Measurements from ENCODE around the gene NAA40.

NAA40 gene

GRCh38 chr11:63920939-63921417, 17.8 kb upstream of the NAA40 start:
- Histone ChIP-seq H3K9me3 (ENCODE audit: low read depth, low read length) (no peaks in the 10 kb centered on the region), H3K4me3 (no peak overlapping the region), H3K36me3 (ENCODE audit: insufficient read depth, low read length) (no peaks in the 10 kb centered on the region), H3K27ac (no peak overlapping the region), H3K9ac (ENCODE audit: insufficient read length) (no peak overlapping the region)
- no peak for TF ChIP-seq EZH2 (IDR thresholded peaks at IDR 0.05)
- no peak for TF ChIP-seq FOXP2 (optimal IDR thresholded peaks at IDR 0.05; ENCODE audit: control extremely low read depth, extremely low read length, insufficient read depth)
- TF ChIP-seq POLR2AphosphoS5 (IDR thresholded peaks at IDR 0.05; ENCODE audit: borderline replicate concordance, low read depth, low read length), result no peak
- no peak for DNase-seq (ENCODE audit: low read depth, low spot score)

- no peak for DNase-seq (ENCODE audit: low read depth, low spot score)
- H3K4me3 ChIP-seq, result no peak overlapping the region
- H3K36me3 ChIP-seq (ENCODE audit: insufficient read depth, low read length), result no peaks in the 10 kb centered on the region
- TF ChIP-seq POLR2AphosphoS5 (IDR thresholded peaks at IDR 0.05; ENCODE audit: borderline replicate concordance, low read depth, low read length) (no peak), EZH2 (IDR thresholded peaks at IDR 0.05) (no peak), FOXP2 (optimal IDR thresholded peaks at IDR 0.05; ENCODE audit: control extremely low read depth, extremely low read length, insufficient read depth) (no peak)
- no peak overlapping the region for H3K27ac ChIP-seq
- H3K9ac ChIP-seq (ENCODE audit: insufficient read length), result no peak overlapping the region
- H3K9me3 ChIP-seq (ENCODE audit: low read depth, low read length), result no peaks in the 10 kb centered on the region
These were observed 16.1 kb upstream of the NAA40 start for GRCh38 chr11:63922673-63923192.

GRCh38 chr11:63923319-63923718, 15.5 kb upstream of the NAA40 start:
- no peak overlapping the region for H3K4me3 ChIP-seq
- no peak overlapping the region for H3K9ac ChIP-seq (ENCODE audit: insufficient read length)
- H3K36me3 ChIP-seq (ENCODE audit: insufficient read depth, low read length), result no peaks in the 10 kb centered on the region
- no peak for DNase-seq (ENCODE audit: low read depth, low spot score)
- TF ChIP-seq POLR2AphosphoS5 (IDR thresholded peaks at IDR 0.05; ENCODE audit: borderline replicate concordance, low read depth, low read length) (no peak), FOXP2 (optimal IDR thresholded peaks at IDR 0.05; ENCODE audit: control extremely low read depth, extremely low read length, insufficient read depth) (no peak), EZH2 (IDR thresholded peaks at IDR 0.05) (no peak)
- H3K27ac ChIP-seq, result no peak overlapping the region
- H3K9me3 ChIP-seq (ENCODE audit: low read depth, low read length), result no peaks in the 10 kb centered on the region

GRCh38 chr11:63929616-63930015, 9.2 kb upstream of the NAA40 start:
- Histone ChIP-seq H3K27ac (no peak overlapping the region), H3K9ac (ENCODE audit: insufficient read length) (no peak overlapping the region), H3K4me3 (no peak overlapping the region), H3K36me3 (ENCODE audit: insufficient read depth, low read length) (no peaks in the 10 kb centered on the region), H3K9me3 (ENCODE audit: low read depth, low read length) (no peaks in the 10 kb centered on the region)
- DNase-seq (ENCODE audit: low read depth, low spot score), result no peak
- TF ChIP-seq FOXP2 (optimal IDR thresholded peaks at IDR 0.05; ENCODE audit: control extremely low read depth, extremely low read length, insufficient read depth), result no peak

- Histone ChIP-seq H3K27ac (no peak overlapping the region), H3K9ac (ENCODE audit: insufficient read length) (no peak overlapping the region), H3K4me3 (no peak overlapping the region), H3K36me3 (ENCODE audit: insufficient read depth, low read length) (no peaks in the 10 kb centered on the region), H3K9me3 (ENCODE audit: low read depth, low read length) (no peaks in the 10 kb centered on the region)
- TF ChIP-seq POLR2AphosphoS5 (IDR thresholded peaks at IDR 0.05; ENCODE audit: borderline replicate concordance, low read depth, low read length) (no peak), EZH2 (IDR thresholded peaks at IDR 0.05) (no peak), FOXP2 (optimal IDR thresholded peaks at IDR 0.05; ENCODE audit: control extremely low read depth, extremely low read length, insufficient read depth) (no peak)
- DNase-seq (ENCODE audit: low read depth, low spot score), result no peak
These were observed 7.8 kb upstream of the NAA40 start for GRCh38 chr11:63931045-63931444.

GRCh38 chr11:63931876-63932275, 6.9 kb upstream of the NAA40 start:
- Histone ChIP-seq H3K27ac (no peak overlapping the region), H3K9me3 (ENCODE audit: low read depth, low read length) (no peaks in the 10 kb centered on the region), H3K4me3 (no peak overlapping the region), H3K9ac (ENCODE audit: insufficient read length) (no peak overlapping the region), H3K36me3 (ENCODE audit: insufficient read depth, low read length) (no peaks in the 10 kb centered on the region)
- DNase-seq (ENCODE audit: low read depth, low spot score), result no peak
- no peak for TF ChIP-seq EZH2 (IDR thresholded peaks at IDR 0.05)
- TF ChIP-seq FOXP2 (optimal IDR thresholded peaks at IDR 0.05; ENCODE audit: control extremely low read depth, extremely low read length, insufficient read depth), result no peak
- TF ChIP-seq POLR2AphosphoS5 (IDR thresholded peaks at IDR 0.05; ENCODE audit: borderline replicate concordance, low read depth, low read length), result no peak

- Histone ChIP-seq H3K36me3 (ENCODE audit: insufficient read depth, low read length) (no peaks in the 10 kb centered on the region), H3K9ac (ENCODE audit: insufficient read length) (no peak overlapping the region), H3K9me3 (ENCODE audit: low read depth, low read length) (no peaks in the 10 kb centered on the region), H3K4me3 (no peak overlapping the region), H3K27ac (no peak overlapping the region)
- no peak for TF ChIP-seq FOXP2 (optimal IDR thresholded peaks at IDR 0.05; ENCODE audit: control extremely low read depth, extremely low read length, insufficient read depth)
- no peak for TF ChIP-seq EZH2 (IDR thresholded peaks at IDR 0.05)
- TF ChIP-seq POLR2AphosphoS5 (IDR thresholded peaks at IDR 0.05; ENCODE audit: borderline replicate concordance, low read depth, low read length), result no peak
- DNase-seq (ENCODE audit: low read depth, low spot score), result no peak
These were observed 5.3 kb upstream of the NAA40 start for GRCh38 chr11:63933459-63933858.

- no peak for TF ChIP-seq EZH2 (IDR thresholded peaks at IDR 0.05)
- no peak for TF ChIP-seq POLR2AphosphoS5 (IDR thresholded peaks at IDR 0.05; ENCODE audit: borderline replicate concordance, low read depth, low read length)
- TF ChIP-seq FOXP2 (optimal IDR thresholded peaks at IDR 0.05; ENCODE audit: control extremely low read depth, extremely low read length, insufficient read depth), result no peak
- Histone ChIP-seq H3K36me3 (ENCODE audit: insufficient read depth, low read length) (no peaks in the 10 kb centered on the region), H3K4me3 (peak overlapping the region; percentile 96), H3K27ac (peak overlapping the region; percentile 55), H3K9ac (ENCODE audit: insufficient read length) (peak overlapping the region; percentile 4), H3K9me3 (ENCODE audit: low read depth, low read length) (no peaks in the 10 kb centered on the region)
- no peak for DNase-seq (ENCODE audit: low read depth, low spot score)
These were observed 906 bp upstream of the NAA40 start for GRCh38 chr11:63937713-63938478.

Measured in SK-N-MC (cell line).